Activated T-cell treated with anti-CD3 and anti-CD28 coated beads, Interleukin-2, amount 50 U/mL, for 24 hours (primary cell): Measurements from ENCODE around the gene PID1.

ENCODE experiments used
- DNase-seq: peaks from one replicate; pipeline ENCODE4 v3.0.0-alpha.2; 2020
- H3K27ac Mint-ChIP-seq: 2 replicates; pipeline ENCODE4 v1.8.0; 2020; ENCODE audit warnings: mild to moderate bottlenecking, mixed read lengths
- H3K27me3 Mint-ChIP-seq: 2 replicates; pipeline ENCODE4 v1.8.0; 2020; ENCODE audit warnings: mixed read lengths
- H3K36me3 Mint-ChIP-seq: 2 replicates; pipeline ENCODE4 v1.8.0; 2020; ENCODE audit warnings: low read depth, mixed read lengths
- H3K4me1 Mint-ChIP-seq: 2 replicates; pipeline ENCODE4 v1.8.0; 2020; ENCODE audit warnings: low read depth, mixed read lengths
- H3K4me3 Mint-ChIP-seq: 2 replicates; pipeline ENCODE4 v1.8.0; 2020; ENCODE audit warnings: mild to moderate bottlenecking, moderate library complexity, mixed read lengths
- H3K9me3 Mint-ChIP-seq: 2 replicates; pipeline ENCODE4 v1.8.0; 2020; ENCODE audit warnings: mixed read lengths

The PID1 gene

DNA sequence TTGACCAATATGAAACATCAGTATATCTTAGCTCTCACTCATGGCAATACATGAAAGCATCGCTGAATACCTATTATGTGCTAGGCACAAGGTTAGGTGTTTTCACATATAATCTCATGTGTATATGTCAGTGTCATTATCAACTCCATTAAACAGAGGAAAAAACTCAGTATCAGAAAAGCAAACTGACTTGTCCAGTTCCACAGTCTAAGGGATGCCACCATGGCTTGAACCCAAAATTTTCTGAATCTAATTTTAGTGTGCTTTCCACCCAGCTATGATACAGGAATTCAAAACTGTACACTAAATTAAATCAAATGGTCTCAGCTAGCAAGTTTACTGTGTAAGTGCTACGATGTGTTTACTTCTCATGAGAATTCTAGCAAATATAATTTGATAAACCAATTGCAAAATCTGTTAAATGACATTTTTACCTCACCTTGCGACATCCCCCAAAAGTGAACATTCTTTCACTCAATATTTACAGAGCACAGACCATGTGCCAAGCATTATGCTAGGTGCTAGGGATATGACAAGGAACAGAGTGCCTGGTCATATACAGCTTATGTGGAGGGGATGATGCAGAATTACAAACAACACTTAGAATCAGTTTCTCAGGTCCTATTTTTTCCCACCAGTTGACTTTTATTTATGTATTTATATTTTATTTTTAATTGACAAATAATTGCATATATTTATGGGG, 211.6 kb downstream of the PID1 start:
- no peak overlapping the region for H3K27ac Mint-ChIP-seq
- no peaks in the 10 kb centered on the region for H3K36me3 Mint-ChIP-seq
- peaks cover 13% of the 10 kb centered on the region for H3K9me3 Mint-ChIP-seq
- DNase-seq, result no peak
- H3K4me3 Mint-ChIP-seq, result no peak overlapping the region
- no peaks in the 10 kb centered on the region for H3K4me1 Mint-ChIP-seq
- H3K27me3 Mint-ChIP-seq, result no peaks in the 10 kb centered on the region

DNA sequence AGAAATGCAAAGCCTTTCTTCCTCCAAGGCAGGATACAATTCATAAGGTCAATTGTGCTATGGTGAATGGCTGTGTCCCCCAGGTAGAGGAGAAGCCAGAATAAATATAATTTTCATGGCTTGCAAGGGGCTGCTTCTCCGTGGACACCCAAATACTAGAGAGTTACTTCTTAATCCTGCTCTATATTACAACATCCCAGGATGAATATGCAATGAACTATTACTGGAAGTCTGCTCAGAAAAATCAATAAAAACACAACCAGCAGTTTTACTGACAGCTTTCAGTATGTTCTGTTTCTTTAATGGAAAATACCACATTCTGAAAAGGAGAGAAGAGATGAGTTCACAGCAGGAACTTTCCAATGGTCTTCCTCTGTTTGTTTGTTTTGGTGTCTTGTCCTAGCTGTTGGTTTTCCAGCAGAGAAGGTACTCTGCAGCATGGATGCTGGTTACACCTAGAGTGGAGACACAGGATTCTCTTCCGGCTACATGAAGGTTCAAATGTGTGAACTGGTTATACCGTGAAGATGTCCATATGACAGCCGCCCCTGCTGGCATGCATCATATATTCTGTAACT, 213.0 kb downstream of the PID1 start:
- H3K4me1 Mint-ChIP-seq, result no peaks in the 10 kb centered on the region
- no peak overlapping the region for H3K27ac Mint-ChIP-seq
- no peaks in the 10 kb centered on the region for H3K27me3 Mint-ChIP-seq
- no peak overlapping the region for H3K4me3 Mint-ChIP-seq
- no peak for DNase-seq
- peaks cover 20% of the 10 kb centered on the region for H3K9me3 Mint-ChIP-seq
- no peaks in the 10 kb centered on the region for H3K36me3 Mint-ChIP-seq

DNA sequence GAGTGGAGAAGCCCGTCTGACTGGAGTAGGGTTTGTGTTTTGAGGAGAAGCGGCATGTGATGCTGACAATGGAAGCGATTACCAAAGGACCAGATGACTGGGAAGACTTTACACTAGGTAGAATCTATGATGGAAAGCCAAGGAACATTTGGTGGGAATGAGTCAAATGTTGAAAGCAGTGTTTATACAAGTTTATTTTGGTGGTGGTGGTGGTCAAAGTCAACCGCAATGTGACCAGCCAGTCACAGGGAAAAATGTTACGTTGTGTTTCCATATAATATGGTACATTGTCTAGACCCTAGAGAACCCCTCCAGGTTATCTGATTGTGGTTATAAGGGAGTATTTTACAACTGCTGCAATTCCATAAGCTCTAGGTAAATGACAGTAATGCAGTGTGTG, 216.8 kb downstream of the PID1 start:
- Mint-ChIP-seq H3K4me3 (no peak overlapping the region), H3K27me3 (no peaks in the 10 kb centered on the region), H3K36me3 (no peaks in the 10 kb centered on the region), H3K9me3 (peaks cover 18% of the 10 kb centered on the region), H3K27ac (no peak overlapping the region), H3K4me1 (no peaks in the 10 kb centered on the region)
- DNase-seq, result no peak

DNA sequence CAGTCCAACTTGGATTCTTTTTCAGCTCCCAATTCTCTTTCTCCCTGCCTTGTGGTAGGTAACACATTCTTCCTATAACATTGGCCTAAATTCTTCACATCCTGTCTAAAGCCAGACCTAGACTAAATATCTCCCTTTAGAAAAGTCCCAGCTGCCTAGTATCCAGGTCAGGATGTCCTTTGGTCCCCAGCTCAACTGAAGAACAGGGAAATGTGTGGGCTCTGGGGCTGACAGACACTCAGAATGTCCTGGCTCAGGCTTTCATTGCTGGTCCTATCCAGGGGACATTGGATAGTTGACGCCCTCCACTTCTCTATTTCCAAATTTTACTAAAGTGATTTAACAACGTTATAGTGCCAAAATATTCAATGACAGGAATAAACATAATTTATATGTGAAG, 219.3 kb downstream of the PID1 start:
- Mint-ChIP-seq H3K27me3 (no peaks in the 10 kb centered on the region), H3K36me3 (no peaks in the 10 kb centered on the region), H3K4me1 (no peaks in the 10 kb centered on the region), H3K27ac (no peak overlapping the region), H3K9me3 (peaks cover 18% of the 10 kb centered on the region), H3K4me3 (no peak overlapping the region)
- DNase-seq, result no peak

DNA sequence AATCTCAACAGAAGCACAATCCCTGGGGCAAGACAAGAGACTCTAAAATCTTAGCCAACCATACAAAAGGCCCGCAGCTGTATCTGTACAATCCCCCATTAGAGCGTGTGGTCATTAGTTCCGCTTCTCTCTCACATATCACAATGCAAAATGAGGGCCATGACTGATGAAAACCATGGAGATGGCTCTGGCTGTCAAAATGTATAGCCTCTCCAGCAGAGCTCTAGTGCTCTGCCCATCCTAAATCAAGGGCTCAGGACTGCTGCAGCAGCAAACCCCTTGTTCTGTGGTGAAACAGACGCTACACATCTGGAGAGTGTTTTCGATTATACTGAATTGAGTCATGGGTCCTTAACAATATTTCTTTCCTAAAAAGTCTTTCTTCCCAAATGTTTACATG, 221.0 kb downstream of the PID1 start:
- H3K9me3 Mint-ChIP-seq, result peaks cover 15% of the 10 kb centered on the region
- H3K4me3 Mint-ChIP-seq, result no peak overlapping the region
- no peaks in the 10 kb centered on the region for H3K4me1 Mint-ChIP-seq
- no peak for DNase-seq
- no peaks in the 10 kb centered on the region for H3K27me3 Mint-ChIP-seq
- no peak overlapping the region for H3K27ac Mint-ChIP-seq
- H3K36me3 Mint-ChIP-seq, result no peaks in the 10 kb centered on the region

DNA sequence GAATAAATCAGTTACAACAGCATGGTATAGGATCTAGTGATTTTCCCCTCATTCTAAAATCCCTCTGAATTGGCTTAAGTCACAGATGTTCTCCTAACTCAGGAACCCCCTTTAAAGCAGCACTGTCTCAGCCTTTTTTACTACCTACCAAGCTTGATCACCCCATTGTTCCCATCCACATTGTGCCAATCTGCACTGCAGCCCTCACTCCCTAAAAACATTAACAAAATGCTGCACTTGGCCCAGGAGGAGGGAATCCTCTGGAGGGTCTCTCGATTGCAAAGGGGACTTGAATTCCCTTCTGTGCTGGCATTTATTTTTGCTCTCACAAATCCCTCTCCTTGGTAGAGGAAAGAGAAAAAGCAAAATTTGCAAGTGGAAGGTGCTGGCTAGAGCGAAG, 223.0 kb downstream of the PID1 start:
- Mint-ChIP-seq H3K4me1 (no peaks in the 10 kb centered on the region), H3K4me3 (no peak overlapping the region), H3K36me3 (no peaks in the 10 kb centered on the region), H3K27ac (no peak overlapping the region), H3K27me3 (no peaks in the 10 kb centered on the region), H3K9me3 (peaks cover 9% of the 10 kb centered on the region)
- no peak for DNase-seq

DNA sequence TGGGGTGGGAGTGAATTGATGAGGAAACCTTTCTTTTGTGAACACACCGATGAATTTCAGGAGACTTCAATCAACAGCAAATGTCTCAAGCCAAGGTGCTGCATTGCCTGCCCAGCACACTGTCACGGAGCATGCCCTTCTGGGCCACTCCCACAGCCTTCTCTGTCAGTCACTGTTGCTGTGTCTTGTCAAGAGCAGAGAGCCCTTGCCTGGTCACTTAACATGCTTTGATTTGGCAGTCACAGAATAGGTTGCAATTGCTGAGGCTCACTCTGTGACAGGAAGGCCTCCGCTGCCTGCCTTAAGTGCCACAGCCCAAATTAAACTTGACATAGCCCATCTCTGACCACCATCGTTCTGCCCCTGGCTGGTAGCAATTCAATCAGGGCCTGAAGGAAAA, 225.4 kb downstream of the PID1 start:
- Mint-ChIP-seq H3K4me3 (no peak overlapping the region), H3K36me3 (no peaks in the 10 kb centered on the region), H3K9me3 (peaks cover 9% of the 10 kb centered on the region), H3K27ac (no peak overlapping the region), H3K27me3 (no peaks in the 10 kb centered on the region), H3K4me1 (no peaks in the 10 kb centered on the region)
- DNase-seq, result no peak

DNA sequence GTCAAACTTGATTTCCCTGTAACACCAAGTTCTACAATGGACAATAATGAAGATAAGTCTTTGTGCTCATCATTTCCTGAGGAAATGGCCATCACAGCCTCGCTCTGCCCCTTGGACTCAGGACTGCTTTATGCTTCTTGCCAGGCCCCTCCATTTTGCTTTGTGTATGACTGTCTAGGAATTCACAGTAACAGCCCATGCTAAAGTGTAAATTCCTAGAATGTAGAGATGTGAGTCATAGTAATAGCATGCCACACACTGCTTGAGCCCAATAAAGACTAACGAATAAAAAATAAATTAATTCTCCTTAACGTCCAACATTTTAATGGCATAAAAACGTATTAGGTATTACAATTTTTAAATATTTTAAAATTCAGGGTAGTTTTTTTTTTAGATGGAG, 226.5 kb downstream of the PID1 start:
- H3K27me3 Mint-ChIP-seq, result no peaks in the 10 kb centered on the region
- no peak for DNase-seq
- H3K36me3 Mint-ChIP-seq, result no peaks in the 10 kb centered on the region
- no peaks in the 10 kb centered on the region for H3K4me1 Mint-ChIP-seq
- H3K27ac Mint-ChIP-seq, result no peak overlapping the region
- H3K4me3 Mint-ChIP-seq, result no peak overlapping the region
- peaks cover 6% of the 10 kb centered on the region for H3K9me3 Mint-ChIP-seq

DNA sequence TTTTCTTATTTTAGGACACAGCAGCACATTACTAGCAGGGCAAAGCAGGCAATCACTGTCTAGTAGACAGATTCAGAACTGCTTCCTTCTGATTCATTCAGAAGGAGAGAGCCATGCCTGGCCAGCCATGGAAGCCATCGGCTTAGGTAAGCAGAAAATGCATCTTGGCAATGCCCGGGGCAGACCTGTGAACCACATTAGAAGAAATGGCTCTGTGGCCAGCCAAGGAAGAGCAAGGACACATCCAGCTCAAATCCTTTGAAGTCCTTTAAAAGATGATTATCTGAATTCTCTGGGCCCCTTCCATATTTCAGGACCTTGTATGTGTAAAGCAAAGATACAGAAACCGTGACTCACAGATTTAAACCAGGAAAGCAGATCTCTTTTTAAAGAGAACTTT, 227.4 kb downstream of the PID1 start:
- no peak overlapping the region for H3K4me3 Mint-ChIP-seq
- no peaks in the 10 kb centered on the region for H3K4me1 Mint-ChIP-seq
- DNase-seq, result no peak
- no peaks in the 10 kb centered on the region for H3K36me3 Mint-ChIP-seq
- H3K27ac Mint-ChIP-seq, result no peak overlapping the region
- H3K9me3 Mint-ChIP-seq, result peaks cover 6% of the 10 kb centered on the region
- no peaks in the 10 kb centered on the region for H3K27me3 Mint-ChIP-seq

DNA sequence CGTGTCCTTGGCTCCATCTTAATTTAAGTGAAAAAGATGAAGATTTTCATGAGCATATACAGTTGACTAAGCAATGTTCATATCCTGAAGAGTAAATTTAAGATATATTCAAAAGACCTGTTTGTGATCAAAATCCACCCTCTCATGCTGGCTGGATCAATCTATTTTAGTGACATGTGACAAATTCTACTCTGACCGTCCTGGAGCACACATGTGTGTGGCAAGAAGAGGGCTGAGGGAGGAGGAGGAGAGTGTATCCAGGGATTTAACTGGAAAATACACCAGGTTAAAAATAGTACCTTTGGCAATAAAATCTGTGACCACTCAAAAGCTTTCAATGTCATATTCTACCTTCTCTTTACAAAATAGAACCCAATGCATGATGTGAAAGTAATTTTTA, 228.7 kb downstream of the PID1 start:
- Mint-ChIP-seq H3K4me1 (no peaks in the 10 kb centered on the region), H3K4me3 (no peak overlapping the region), H3K27ac (no peak overlapping the region), H3K27me3 (no peaks in the 10 kb centered on the region), H3K36me3 (no peaks in the 10 kb centered on the region), H3K9me3 (peaks cover 6% of the 10 kb centered on the region)
- DNase-seq, result no peak

DNA sequence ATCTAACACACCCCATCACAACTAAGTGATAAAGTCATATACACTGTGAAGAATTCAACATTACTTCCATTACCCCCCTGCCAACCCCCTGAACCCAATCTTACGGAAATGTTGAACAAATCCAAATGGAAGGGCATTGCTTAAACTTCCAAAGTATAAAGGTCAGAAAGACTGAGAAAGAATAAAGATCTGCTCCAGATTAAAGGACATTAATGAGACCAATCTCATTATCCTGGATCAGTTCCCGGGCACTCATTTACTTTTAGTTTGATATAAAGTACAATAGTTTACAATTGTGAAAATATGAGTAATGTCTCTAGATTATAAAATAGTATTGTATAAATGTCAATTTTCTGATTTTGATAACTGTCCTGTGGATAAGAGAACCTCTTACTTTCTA, 229.4 kb downstream of the PID1 start:
- Mint-ChIP-seq H3K36me3 (no peaks in the 10 kb centered on the region), H3K4me1 (no peaks in the 10 kb centered on the region), H3K27me3 (no peaks in the 10 kb centered on the region), H3K27ac (no peak overlapping the region), H3K4me3 (no peak overlapping the region), H3K9me3 (peaks cover 6% of the 10 kb centered on the region)
- DNase-seq, result no peak

DNA sequence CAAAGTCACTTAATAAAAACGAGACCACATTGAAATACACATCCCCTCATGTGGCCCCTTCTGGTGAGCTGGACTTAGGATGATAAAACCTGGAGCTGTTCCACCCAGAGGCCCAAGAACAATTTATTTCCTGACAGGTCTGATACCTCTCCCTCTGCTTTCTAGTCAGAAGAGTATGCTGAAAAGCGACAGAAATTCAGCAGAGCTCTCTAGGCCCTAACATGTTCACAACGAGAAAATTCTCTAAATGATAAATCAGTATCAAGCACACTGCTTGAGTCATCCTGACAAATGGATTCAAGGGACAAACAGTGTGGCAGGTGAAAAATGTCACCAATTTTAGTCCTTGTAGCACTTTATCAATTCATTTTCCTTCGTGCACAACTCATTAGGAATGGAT, 233.5 kb downstream of the PID1 start:
- Mint-ChIP-seq H3K36me3 (no peaks in the 10 kb centered on the region), H3K27ac (no peak overlapping the region), H3K4me3 (no peak overlapping the region), H3K4me1 (no peaks in the 10 kb centered on the region), H3K9me3 (peaks cover 2% of the 10 kb centered on the region), H3K27me3 (no peaks in the 10 kb centered on the region)
- DNase-seq, result no peak

DNA sequence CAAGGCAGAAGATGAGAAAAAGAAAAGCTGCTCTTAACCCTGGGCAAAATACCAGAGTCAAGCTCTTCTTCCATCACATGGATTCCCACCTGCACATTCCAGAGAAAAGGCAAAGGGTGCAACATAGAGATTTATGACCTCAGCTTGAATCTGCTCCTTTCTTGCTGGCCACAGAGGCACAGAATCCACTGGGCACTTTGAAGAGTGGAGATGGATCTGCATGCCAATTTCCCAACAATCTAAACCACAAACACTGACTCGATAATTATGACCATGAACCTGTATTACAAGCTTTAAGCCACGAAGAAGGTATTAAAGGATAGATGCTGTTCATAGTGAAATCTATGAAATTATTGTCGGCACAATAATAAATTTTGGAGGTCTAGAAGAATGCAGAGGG, 237.3 kb downstream of the PID1 start:
- Mint-ChIP-seq H3K4me1 (no peaks in the 10 kb centered on the region), H3K36me3 (no peaks in the 10 kb centered on the region), H3K27me3 (no peaks in the 10 kb centered on the region), H3K27ac (no peak overlapping the region), H3K9me3 (peaks cover 2% of the 10 kb centered on the region), H3K4me3 (no peak overlapping the region)
- DNase-seq, result no peak

DNA sequence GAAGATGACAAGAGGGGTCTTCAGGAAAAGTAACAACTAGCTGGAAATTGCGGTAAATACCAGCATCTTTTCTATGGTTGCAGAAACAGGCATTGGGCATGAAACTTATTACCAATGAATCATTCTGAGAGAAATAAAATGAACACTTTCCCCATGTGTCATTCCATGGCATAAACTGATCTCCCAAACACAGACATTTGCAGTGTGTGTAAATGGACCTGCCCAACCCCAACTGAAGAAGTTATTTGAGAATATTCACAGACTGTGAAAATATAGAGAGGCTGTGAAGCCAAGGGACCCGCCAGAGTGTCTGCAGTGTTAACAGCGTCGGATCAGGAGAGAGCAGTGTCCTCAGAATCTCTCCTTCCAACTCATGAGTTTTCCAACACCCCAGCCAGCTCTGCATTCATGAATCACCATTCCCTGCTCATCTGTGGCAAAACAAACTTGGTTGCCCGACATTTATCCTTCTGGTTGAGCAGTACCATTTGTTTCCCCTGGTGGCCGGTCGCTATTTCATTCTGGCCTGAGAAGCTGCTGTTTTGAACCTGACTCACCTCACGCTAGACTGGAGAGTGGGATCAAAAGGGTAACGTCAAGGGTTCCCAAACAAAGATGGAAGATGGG, 238.4 kb downstream of the PID1 start:
- Mint-ChIP-seq H3K4me3 (no peak overlapping the region), H3K27ac (no peak overlapping the region), H3K4me1 (no peaks in the 10 kb centered on the region), H3K9me3 (peaks cover 8% of the 10 kb centered on the region), H3K36me3 (no peaks in the 10 kb centered on the region), H3K27me3 (no peaks in the 10 kb centered on the region)
- DNase-seq, result no peak

DNA sequence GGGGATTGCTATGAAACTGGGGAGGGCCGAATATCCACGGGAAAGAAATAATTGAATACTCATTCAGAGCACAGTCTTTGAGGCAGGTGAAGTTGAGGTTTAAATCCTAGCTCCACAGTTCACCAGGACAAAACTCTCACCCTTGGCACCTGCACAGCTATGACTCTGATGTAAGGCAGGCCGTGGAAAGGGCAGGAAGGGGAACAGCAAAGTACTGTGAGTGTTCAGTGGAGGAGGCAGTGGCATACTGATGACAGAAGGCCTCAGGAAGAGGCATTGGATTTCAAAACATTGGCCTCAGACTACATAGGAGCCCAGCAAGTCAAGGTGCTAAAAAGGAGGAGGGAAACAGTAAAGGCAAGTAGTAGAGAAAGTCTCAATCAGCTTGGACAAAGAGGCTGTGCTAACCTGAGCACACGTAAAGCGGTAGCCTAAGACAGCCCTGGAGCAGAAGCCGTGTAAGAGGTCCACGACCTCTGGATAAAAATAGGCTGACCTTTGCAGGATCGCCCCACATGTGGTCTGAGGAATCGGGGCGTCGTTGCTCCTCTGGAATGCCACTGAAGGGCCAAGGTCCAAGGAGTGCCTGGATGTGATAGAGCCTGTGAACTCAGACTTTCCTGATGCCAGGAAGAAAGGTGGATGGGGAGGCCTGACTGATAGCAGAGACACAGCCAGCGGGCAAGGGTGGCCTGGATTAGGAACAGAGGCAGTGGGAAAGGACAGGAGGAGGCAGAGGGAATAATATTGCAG, 243.6 kb downstream of the PID1 start:
- no peaks in the 10 kb centered on the region for H3K27me3 Mint-ChIP-seq
- H3K36me3 Mint-ChIP-seq, result no peaks in the 10 kb centered on the region

More for the DNA sequence above, 243.6 kb downstream of the PID1 start:
- Mint-ChIP-seq H3K27ac (no peak overlapping the region), H3K4me3 (no peak overlapping the region), H3K4me1 (no peaks in the 10 kb centered on the region), H3K9me3 (peaks cover 13% of the 10 kb centered on the region)
- DNase-seq, result no peak
